Loucy (cell line): ENCODE measurements around the gene ADAMTS16.

ENCODE experiments used
- EZH2phosphoT487 ChIP-seq: fragments of 200-600 bp; IDR thresholded peaks from 2 replicates; pipeline ENCODE4 v1.6.1; 2018; ENCODE audit warnings: antibody characterized with exemption, mild to moderate bottlenecking, moderate library complexity, borderline replicate concordance
- TF ChIP-seq, protein P1 (sequence below): fragments of 200-600 bp; sonication (generic); conservative IDR thresholded peaks from 2 replicates; pipeline ENCODE4 v1.5.1; 2014; ENCODE audit warnings: mild to moderate bottlenecking, antibody characterized with exemption, low read length

DNA sequence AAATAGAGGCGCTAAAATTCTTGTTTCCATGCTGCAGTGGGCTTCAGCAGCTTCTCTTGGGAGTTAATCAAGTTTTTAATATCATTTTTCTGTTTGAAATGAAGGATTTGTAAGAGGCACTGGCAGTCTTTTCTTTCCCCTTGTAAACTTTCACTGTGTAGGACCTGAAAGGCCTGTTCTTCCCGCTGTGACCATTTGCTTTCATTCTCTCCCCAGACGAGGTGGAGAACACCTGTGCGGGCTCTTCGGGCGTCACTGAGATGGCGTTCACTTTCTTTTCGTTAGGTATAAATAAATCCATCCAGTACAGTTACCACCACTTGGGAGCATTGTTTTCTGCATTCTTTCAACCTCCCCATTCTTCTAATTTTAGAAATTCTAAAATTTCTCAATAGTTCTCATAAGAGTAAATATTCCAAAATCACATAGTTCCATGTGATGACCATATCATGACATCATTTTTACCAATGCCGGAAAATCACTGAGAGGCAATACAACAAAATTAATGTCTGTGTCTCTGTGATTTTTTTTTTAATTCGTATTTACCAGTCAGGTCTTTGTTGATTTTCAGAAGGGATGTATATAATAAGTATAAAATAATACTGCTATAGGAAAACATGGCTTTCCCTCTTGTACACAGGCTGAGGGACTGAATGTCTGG lies 150.7 kb downstream of the ADAMTS16 start:
- no peak for TF ChIP-seq EZH2phosphoT487
- TF ChIP-seq, protein P1, sequence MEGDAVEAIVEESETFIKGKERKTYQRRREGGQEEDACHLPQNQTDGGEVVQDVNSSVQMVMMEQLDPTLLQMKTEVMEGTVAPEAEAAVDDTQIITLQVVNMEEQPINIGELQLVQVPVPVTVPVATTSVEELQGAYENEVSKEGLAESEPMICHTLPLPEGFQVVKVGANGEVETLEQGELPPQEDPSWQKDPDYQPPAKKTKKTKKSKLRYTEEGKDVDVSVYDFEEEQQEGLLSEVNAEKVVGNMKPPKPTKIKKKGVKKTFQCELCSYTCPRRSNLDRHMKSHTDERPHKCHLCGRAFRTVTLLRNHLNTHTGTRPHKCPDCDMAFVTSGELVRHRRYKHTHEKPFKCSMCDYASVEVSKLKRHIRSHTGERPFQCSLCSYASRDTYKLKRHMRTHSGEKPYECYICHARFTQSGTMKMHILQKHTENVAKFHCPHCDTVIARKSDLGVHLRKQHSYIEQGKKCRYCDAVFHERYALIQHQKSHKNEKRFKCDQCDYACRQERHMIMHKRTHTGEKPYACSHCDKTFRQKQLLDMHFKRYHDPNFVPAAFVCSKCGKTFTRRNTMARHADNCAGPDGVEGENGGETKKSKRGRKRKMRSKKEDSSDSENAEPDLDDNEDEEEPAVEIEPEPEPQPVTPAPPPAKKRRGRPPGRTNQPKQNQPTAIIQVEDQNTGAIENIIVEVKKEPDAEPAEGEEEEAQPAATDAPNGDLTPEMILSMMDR, result no peak
